Hematopoietic multipotent progenitor cell treated with erythropoietin and hydrocortisone succinate and interleukin-3 and kit ligand, for 4 days (in vitro differentiated cells): ENCODE results near the gene OPRM1.

Source experiments
- DNase-seq: peaks from one replicate; pipeline ENCODE4 v3.0.0-alpha.2; 2015

Gene OPRM1

GRCh38 chr6:154289818-154290508, 250.9 kb downstream of the OPRM1 start:
- no peak for DNase-seq

GRCh38 chr6:154292066-154292465, 253.0 kb downstream of the OPRM1 start:
- no peak for DNase-seq

DNA sequence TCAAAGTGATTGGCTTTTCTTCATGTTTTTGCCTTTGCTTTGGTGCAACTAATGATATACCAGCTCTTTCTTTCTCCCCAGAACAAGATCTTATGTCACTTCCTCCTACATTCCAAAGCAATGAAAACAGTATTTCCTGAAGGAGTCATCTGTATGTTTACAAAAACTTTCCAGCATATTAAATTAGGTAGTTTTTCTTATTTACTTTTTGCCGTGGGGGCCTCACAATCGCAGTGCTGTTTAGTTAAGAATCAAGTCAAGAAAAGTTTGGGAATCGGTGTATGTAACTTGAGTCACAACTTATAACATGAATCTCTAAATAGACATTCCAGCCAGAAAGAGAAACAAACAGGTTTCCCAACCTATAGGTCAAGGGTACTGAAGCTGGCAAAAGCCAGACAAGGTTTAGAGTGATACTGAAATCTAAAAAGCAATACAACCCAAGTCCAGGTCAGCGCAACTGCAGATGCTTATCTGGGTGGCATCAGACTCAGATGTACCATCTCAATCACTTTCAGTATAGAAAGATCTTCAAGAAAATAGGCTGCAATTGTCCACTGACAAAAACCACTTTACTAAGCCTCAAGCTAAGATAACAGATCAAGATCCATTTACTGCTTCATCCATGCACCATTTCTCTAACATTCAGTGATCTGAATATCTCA, 253.9 kb downstream of the OPRM1 start:
- no peak for DNase-seq

DNA sequence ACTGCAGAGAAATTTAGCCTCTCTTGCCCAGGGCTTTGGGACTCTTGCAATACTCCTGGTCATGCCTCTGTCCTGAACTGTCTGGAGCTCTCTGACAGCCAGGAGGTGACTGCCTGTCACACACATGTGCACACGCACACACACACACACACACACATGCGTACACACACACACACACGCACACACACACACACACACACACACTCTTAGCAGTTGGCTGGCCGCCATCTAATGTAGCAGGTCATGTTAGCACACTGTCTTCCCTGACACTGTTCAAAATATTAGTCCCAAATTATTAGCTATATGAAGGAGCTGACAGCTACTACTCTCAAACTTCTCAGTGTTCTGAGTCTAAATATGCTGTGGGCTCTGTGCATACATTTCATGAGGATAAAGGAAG, 256.7 kb downstream of the OPRM1 start:
- DNase-seq: no peak
